HL-60/S4 treated with phorbol 12-myristate 13-acetate at 8.2 ng/mL for 4 days and 3 days (cell line): ENCODE data around the gene PTRH1.
"Not testable (repeated sequence)": the region's sequence is repeated elsewhere in the genome, so short reads cannot be mapped to it uniquely, and the experiment has no call there.

Experiments
- in situ Hi-C: fragments of 300-500 bp; cut with MboI; formaldehyde crosslinking; loops from 2 replicates; pipeline ENCODE4 v1.15.0; 2022; ENCODE audit warnings: low sequenced_read_pairs

PTRH1 gene, protein sequence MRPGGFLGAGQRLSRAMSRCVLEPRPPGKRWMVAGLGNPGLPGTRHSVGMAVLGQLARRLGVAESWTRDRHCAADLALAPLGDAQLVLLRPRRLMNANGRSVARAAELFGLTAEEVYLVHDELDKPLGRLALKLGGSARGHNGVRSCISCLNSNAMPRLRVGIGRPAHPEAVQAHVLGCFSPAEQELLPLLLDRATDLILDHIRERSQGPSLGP

DNA sequence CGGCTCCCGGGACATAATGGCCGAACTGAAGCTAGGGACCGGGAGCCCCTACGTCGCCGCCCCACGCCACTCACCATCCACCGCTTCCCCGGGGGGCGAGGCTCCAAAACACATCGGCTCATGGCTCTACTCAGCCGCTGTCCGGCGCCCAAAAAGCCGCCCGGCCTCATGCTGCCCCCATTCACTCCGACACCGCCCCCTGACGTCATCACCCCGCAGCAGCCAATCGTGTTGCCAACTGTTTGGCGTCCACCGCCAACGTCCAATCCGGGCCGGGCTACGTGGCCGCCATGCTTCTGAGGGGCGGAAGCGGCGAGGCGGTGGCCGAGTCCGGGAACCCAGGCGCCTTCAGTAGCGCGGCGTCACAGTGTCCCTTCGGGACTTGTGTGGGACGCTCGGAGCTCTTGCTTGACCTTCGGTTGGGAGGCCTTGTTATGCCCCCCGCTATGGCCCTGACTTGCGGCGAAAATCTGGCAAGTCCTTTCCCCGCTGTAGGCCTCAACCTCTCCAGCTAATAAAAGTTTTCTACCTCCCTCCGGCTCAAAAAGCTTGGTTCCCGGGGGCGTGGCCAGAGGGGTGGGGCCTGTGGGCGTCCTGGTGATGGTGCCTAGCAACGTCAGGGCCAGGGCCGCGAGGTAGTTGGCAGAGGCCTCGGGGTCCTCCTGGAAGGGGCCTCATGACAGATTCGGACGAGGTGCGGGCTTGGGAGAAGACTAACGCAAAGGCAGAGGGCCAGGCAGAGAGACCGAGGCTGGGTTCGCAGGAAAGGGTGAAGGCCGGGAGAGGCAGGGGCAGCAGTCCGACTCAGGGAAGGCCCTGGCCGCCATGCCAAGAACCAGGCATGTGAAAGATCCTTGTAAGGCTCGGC is at the start of gene PTRH1, which contains the start of gene TTC16:
Gene PTRH1 (minus strand): TSS at position 194 of the 868 bp plus-strand sequence. CDS start 24 bp downstream, at position 170.
Gene TTC16 (plus strand): TSS at position 610 of the 868 bp plus-strand sequence. CDS start 67 bp downstream, at position 677.
- in situ Hi-C loops, result no loop called here

DNA sequence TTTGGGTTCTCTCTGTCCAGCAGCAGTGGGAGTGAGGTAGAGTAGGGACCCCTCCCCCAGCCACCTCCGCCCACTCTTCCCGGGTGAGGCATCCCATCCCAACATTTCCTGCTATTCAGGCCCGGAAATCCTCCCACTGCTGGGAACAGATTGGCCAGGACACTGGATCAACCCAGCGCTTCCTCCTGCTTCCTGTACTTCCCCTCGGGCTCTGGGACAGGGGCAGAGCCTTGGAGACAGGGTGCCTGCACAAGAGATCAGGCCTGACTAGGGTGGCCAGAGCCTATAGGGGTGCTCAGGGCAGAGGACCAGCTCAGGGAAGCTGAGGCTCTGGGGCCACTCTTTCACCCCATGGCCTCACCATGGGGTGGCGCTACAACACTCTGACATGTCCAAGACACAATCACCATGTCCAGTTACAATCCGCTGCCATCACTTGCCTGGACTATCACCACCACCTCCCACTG is 48.5 kb upstream of the PTRH1 start:
- in situ Hi-C loops, result no loop called here

DNA sequence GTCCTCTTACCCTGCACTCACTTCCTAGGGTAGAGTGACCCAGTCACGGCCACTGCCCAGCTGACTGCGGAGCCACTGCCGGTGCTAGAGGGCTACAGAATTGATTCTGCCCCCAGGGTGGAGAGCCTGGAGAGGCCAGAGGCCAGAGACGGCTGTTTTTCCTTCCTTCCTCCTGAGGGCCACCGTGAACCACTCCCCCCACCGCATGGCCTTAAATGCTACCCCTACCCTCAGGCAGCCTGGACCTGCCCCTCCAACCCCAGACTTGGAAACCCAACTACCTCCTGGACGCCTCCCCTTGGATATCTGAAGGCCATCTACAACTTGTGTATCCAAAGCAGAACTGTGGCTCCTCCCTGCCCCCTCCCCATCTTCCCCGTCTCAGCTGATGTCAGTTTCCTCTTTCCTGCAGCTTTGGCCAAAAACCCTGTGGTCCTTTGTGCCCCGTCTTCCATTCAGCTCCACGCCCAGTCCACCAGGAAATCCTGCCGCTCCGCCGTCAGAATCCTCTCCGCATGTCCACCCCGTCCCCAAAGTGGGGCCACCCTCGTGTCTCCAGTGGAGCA is 46.7 kb upstream of the PTRH1 start:
- in situ Hi-C loops, result no loop called here

DNA sequence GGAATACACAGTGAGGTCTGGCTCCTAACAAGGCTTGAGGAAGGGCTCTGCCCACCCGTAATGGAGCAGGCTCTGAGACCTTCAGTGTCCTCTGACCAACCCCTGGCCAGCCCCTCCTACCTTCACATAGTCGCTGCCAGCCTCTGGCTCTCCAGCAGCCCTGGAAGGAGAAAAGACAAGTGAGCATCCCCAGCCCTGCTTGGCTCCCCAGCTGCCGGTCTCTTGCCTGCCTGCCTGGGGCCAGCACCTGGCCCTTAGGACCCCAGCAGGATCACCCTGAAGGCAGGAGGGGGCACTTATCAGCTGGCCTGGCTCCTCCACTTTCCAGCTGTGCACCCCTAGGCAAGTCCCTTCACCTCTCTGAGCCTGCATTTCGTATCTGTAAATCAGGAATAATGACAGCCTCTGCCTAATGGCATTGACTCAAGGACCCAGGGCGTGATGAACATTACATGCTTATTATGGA is 46.1 kb upstream of the PTRH1 start:
- in situ Hi-C loops, result no loop called here

DNA sequence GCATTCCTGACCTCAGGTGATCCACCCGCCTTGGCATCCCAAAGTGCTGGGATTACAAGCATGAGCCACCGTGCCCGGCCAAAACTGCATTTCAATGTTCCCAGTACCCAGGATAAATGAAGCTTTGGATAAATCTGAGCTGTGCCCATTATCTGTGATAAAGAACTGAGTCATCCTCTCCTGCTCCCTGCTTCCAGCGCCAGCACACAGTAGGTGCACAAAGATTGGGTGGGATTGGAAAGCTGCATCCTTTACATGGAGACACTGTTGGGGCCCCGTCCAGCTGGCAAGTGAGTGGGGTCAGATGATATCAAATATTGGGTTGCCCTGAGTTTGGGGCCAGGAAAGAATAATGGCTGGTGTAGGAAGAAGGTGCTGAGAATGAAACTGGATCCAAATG is 45.6 kb upstream of the PTRH1 start:
- in situ Hi-C loops, result no loop called here

DNA sequence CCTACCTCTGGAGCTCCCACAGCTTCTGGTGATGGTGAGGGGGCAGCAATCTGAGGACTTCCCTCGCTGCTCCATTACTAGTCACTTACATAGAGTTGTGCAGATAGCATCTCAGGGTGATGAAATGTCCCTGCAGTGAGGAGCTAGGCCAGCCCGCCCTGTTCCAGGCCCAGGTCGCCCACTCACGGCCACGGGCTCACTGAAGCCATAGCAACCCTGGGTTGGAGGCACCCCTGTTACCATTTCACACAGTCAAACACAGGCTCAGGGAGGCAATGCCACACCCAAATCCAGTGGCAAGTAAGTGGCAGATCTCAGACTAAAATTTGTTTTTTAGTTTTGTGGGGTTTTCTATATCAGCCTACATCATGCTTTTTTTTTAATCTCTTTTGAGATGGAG is 43.4 kb upstream of the PTRH1 start:
- in situ Hi-C loops, result no loop called here

DNA sequence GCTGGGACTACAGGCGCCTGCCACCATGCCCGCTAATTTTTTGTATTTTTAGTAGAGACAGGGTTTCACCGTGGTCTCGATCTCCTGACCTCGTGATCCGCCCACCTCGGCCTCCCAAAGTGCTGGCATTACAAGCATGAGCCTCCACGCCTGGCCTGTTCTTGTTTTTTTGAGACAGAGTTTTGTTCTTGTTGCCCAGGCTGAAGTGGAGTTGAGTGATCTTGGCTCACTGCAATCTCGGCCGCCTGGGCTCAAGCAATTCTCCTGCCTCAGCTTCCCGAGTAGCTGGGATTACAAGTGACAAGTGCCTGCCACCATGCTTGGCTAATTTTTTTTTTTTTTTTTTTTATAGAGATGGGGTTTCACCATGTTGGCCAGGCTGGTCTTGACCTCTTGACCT is 41.3 kb upstream of the PTRH1 start:
- in situ Hi-C loops, result not testable (repeated sequence)

DNA sequence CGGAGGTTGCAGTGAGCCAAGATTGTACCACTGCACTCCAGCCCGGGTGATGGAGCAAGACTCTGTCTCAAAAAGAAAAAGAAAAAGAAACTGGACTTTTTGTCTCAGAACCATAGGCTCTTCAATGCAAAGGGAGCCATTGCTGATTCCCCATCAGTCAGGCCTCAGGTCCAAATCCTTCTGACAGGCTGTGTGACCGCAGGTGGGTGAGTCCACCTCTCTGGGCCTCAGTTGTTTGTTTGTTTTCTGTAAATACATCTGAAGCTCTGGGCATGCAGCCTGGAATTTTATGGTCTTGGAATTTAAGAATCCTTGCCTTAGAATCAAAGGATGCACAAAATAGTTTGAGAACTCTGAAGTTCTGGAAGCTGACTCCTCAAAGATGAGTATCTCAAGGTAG is 40.8 kb upstream of the PTRH1 start:
- in situ Hi-C loops, result no loop called here

DNA sequence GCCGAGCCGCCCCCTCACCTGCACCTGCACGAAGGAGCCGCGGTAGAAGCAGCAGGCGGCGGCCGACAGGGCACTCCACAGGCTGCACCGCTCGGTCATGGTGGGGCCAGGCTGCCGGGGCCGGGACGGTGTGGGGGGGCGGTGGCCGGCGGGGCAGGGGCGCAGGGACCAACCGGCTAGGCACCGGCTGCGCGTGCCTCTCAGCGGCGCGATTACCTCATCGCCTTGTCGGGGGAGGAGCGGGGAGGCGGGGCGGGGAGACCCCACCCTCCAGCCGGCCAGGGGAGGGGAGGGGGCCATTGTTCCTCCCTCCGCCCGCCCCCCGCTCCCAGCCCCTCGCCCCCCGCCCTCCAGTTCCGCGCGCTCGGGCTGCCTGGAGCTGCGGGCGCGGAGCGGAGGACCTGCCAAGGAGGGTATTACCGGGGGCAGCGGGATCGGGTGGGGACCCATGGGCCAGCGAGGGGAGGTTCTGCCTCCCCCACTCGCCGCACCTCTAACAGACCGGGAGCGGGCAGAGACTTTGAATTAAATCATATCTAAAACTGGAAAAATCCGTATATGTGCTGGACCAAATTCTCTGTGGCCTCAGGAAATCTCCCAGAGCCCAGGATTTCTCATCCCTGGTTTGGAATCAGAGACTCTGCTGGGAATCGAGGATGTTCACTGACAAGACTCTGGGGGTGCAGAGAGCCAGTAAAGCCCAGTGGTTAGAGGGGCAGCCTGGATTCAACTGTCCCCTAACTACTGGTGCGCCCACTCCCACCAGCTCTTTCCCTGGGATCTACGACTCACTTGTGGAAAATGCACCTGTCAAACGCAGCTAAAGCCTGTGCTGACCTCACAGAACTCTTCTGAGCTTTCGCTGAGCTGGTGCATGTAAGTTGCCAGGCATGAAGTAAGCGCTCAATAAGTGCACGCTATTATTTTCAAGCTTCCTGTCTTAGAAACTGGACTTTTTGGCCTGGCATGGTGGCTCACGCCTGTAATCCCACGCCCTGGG is 39.9 kb upstream of the PTRH1 start:
- in situ Hi-C loops, result no loop called here

DNA sequence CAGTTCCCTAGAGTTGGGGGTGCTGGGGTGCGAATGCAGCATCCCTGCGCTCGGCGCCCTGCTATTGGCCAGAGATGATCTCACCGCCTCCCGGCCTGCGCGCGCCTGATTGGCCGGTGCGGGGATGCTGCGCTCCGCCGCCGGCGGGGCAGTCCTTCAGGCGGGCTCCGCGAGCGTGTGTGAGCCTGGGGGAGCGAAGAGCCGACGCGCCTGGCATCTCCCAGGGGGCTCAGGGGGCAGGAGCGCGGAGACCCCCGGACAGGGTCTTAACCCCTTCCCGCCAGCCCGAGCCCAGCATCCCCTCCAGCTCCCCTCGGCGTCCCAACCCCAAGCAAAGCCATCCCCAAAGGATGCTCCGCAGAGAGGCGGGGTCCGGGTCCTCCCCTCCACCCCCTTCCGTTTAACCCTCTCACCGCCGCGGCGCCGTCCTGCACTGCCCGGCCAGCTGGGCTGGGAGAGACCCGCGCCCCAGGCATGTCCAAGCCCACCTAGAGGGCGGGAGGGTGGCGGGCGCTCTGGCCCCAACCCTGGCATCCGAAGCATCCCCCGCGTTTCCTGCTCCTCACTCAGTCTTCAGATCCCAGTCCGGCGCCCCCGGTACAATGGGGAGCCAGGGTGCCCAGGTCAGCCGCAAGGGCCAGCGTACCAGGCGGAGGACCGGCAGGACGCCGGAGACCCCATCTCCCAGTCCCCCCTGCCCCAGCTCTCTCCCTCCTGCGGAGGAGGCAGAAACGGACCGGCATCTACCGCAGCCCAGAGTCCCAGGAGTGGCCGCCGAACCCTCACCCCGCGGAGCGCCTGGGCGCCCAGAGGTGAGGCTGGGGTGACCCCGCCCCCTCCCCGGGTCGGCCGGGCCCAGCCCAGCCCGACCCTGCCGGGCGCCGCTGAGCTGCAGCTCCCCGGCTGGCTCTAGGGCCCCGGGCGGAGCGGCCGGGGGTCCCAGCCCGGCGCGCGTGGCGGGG is 38.9 kb upstream of the PTRH1 start:
- in situ Hi-C loops, result no loop called here

DNA sequence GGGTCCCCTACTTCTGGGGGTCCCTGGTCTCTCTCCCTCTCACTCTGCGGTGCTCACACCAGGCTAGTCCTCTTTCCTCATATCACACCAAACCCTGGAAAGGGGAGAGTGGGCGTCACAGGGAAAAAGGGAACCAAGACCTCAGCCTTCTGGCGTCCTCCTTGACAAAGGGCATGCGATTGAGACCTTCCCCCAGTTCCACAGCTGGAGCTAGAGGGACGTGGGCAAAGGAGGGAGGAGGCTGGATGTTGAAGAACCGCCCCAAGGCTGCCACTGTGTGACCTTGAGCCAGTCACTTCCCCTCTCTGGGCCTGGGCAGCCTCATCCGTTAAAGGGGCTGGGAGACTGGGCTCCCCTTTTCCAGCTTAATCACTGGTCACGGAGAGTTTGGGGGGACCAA is 38.2 kb upstream of the PTRH1 start:
- in situ Hi-C loops, result no loop called here

DNA sequence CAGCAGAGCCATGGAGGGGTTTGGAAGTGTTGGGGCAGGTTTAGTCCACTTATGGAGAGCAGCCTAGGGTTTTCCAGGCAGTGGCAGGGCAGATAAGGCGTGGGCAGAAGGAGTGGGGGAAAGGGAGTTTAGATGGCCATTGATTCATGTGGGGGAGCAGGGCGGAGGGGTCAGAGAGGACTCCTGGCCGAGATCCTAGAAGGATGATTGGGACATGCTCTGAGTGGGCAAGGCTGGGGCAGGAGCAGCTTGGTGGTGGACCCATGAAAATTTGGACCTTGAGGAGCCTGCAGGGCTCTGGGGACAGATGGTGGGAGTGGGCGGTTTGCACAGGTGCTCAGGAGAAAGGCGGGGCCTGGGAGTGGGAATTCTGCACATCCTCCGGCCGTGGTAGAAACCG is 37.7 kb upstream of the PTRH1 start:
- in situ Hi-C loops, result no loop called here

DNA sequence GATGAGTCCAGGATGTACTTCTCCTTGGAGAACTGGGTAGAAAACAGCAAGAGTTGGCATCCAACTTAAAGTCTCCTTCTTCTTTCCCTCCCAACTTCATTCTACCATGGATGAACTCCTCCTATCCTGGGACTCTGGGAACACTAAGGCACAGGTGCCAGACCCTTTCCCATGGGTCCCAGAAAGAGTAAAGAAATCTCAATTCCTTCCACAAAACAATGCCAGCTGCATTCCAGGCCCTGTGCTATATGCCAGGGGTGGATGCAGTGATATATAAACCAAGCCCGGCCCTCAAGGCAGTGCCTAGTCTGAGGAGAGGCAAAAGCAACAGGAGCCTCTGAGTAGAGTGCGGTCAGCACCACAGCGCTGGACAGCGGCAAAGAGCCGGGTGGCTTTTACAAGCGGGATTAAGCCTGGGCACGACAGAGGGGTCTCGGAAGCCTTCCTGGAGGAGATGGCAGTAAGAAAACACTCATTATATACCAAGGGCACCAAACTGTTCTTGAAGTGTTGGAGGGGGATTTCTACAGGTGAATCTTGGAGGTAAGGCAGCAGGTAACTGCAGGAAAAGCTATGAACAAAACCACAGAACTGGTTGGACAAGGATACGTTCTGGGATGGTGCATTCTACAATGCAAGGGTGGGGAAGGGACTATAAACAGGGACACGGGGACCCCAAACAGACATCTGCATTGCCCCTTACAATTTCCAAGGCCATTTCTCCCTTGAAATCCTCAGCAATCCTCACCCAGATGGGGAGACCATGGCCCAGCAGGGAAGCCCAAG is 36.0 kb upstream of the PTRH1 start:
- in situ Hi-C loops, result no loop called here

DNA sequence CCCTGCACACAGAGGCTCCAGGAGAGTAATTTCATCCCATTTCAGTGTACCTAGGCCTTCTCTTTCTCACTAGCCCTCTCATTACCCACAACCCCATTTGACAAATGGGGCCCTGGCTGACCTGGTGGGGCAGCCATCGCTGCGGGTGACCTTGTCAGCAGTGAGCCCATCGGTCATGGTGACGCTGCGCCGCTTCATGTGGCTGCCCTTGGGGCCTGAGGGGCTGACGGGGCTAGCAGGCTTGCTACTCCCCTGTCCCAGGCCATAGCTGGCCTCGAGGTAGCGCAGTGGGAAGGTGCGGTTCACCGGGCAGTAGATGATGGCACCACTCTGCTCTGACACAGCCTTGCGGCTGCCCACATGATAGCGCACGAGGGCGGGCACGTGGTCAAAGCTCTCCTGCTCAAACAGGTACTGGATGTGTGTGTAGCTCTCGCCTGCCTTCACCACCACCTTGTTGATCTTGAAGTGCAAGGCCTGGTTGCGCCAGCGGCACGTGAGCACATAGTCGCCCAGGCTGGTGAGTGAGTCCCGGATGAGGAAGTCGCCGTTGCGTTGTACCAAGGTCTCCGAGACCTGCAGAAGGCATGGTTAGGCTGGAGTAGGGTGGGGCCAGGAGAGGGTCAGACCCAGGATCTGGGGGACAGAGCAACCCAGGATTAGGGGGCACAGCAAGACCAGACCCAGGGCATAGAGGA is 33.8 kb upstream of the PTRH1 start:
- in situ Hi-C loops, result loop anchor here (25.0 kb wide), 1 partner anchor 237 kb away; no protein-coding TSS in a partner anchor

DNA sequence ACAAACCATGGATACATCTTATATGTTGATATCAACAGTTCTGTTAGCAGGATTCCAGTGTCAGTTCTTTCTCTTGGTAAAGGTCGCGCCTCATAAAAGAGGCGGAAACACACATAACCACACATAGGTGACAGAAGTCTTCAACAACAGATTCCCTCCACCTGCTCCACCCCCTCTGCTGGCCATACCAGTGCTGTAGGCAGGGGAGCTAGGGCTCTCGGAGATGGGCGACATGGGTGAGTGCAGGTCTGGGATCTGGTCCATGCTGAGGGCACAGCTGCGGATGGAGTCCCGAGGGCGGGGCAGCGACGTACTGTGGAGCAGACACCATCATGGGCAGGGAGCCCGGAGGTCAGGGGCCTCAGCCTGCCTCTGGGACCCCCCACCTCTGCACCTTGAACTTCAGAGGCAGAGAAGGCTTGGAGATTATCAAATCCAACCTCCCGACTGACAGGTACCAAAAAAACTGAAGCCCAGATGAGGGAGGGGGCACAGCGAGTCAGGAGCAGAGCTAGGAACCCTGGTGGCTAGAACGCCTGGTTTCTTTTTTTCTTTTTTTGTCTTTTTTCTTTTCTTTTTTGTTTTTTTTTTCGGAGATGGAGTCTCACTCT is 31.6 kb upstream of the PTRH1 start:
- in situ Hi-C loops, result loop anchor here (25.0 kb wide), 1 partner anchor 235 kb away; no protein-coding TSS in a partner anchor

DNA sequence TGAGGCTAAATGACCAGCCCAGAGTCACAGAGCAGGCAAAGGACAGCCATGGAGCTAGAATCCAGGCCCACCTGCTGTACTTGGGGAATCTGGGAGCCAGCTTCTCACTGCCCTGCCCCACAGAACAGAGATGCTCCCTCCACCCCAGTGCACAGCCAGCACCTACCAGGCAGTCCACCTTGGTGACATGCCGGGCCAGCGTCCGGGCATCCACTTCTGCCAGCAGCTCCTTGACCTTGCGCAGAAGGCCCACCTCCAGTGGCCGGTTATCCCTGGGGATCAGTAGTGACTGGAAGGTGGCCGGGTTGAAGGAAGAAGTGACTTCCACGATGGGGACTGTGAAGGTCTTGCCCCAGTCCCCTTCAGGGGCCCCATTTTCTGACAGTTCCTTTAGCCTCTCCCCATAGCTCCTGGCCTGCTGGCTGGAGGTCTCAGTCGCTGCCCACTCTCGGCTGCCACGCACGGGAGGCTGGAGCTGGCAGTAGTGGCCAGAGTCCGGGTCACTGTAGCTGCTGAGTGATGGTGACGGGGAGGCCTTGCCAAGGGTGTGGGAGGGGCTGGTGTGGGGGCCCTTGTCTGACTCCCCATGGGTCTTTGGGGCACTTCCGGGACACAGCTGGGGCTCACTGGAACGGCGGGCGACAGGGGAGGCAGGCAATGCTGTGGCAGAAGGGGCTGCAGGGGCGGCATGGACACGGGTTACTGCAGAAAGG is 29.1 kb upstream of the PTRH1 start:
- in situ Hi-C loops, result loop anchor here (25.0 kb wide), 1 partner anchor 232 kb away; no protein-coding TSS in a partner anchor
